GM19099 (cell line): ENCODE results near the gene PRDM10.

Experiments
- POLR2A ChIP-seq: IDR thresholded peaks from 3 replicates; pipeline ENCODE4 v1.6.1; 2011; ENCODE audit warnings: low read depth; ENCODE audit not compliant: insufficient read length; ENCODE audit errors: extremely low read depth

PRDM10 gene

DNA sequence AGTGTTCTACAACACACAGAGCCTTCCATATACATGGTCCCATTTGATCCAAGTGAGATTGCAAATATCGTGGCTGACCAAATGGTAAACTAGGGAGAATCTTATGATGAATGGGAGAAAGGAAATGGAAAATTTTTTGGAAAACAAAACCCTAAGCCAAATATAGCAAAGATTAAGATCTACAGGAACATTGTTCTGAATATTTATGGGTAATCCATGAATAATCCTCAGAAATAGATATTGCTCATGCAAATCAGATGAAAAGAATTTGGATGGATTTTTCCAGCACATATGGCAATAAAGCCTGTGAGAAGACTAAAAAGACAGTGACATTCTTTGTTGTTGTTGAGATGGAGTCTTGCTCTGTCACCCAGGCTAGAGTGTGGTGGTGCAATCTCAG lies 21.7 kb upstream of the PRDM10 start:
- TF ChIP-seq POLR2A, result no peak

DNA sequence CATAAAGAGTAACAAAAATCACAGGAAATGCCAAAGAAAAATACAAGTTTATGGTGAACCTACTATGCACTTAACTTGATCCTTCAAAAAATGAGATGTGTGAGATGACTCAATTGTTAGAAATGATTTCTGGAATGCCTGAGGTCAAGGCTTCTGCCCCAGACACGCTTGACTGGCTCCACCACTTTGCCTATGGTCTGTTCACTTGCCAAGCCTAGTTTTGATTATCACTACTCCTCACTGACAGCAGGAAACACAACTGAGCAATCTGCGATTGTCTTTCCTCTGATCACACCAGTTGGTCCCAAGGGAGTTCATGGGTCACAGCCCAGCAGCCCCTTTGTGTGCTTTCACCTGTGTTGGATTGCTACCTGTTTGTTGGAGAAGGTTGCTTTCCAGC lies 20.6 kb upstream of the PRDM10 start:
- TF ChIP-seq POLR2A, result no peak

DNA sequence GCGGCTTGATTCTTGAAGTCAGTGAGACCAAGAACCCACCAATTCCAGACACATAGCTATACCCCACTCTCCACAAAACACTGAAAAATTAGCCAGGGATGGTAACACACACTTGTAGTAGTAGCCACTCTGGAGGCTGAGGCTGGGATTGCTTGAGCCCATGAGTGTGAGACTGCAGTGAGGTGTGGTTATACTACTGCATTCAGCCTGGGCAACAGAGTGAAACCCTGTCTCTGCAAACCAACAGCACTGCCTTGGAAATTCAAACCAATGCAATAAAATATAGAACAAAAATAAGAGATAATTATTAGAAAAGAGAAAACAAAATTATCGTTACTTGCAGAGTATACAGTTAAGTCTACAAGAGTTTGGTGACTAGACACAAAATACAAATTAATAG lies 20.2 kb upstream of the PRDM10 start:
- no peak for TF ChIP-seq POLR2A

DNA sequence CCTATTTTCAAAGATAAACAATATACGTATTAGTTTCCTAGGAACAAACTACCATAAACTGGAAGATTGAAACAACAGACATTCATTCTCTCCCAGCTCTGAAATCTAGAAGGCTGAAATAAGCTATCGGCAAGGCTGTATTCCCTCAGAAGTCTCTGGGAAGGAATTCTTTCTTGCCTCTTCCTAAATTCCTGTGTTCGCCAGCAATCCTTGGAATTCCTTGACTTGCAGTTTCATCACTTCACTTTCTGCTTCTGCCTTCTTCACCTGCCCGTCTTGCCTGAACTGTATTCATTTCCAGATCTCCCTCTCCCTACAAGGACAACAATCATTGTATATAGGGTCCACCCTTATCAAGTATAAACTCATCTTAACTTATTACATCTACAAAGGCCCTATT lies 17.7 kb upstream of the PRDM10 start:
- TF ChIP-seq POLR2A, result no peak

DNA sequence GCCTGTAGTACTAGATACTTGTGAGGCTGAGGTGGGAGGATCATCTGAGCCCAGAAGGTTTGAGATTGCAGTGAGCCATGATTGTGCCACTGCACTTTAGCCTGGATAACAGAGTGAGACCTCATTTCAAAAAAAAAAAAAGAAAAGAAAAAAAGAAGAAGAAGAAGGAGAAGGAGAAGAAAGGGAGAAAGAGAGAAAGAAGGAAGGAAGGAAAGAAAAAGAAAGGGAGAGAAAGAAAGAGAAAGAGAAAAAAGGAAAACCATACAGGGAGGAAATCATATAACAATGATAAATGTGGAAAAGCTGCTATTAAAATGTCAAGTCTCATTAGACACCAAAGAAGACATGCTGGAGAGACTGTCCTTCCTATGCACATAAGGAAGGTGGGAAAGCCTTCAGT lies 5.7 kb upstream of the PRDM10 start:
- no peak for TF ChIP-seq POLR2A

DNA sequence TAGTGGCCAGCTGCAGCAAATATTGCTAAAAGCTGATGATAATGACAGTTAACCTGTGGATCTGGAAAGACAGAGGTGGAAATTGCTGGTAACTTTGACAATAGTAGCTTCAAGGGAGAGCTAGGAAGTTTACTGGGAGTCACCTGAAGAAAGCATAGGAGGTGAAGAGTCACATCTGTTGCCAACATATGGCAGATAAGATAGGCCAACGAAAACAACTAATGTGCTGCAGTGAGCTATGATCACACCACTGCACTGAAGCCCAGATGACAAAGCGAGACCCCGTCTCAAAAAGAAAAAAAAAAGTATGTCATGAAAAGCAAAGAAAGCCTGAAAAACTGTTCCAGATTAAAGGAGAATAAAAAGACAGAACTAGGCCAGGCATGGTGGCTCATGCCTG lies 4.3 kb upstream of the PRDM10 start:
- no peak for TF ChIP-seq POLR2A

DNA sequence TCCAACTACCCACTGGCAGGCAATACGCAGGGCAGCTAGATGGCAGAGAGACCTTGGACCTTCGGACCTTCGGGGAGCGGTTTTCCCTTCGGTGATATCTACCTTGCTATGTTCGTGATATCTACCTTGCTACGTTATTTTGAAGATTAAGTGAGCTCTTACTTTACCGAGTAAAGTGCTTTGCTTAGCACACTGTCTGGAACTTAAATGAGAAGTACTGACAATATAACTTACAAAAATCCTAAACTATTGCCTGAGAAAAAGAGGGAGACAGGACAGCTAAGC lies 1.0 kb upstream of the PRDM10 start:
- no peak for TF ChIP-seq POLR2A

DNA sequence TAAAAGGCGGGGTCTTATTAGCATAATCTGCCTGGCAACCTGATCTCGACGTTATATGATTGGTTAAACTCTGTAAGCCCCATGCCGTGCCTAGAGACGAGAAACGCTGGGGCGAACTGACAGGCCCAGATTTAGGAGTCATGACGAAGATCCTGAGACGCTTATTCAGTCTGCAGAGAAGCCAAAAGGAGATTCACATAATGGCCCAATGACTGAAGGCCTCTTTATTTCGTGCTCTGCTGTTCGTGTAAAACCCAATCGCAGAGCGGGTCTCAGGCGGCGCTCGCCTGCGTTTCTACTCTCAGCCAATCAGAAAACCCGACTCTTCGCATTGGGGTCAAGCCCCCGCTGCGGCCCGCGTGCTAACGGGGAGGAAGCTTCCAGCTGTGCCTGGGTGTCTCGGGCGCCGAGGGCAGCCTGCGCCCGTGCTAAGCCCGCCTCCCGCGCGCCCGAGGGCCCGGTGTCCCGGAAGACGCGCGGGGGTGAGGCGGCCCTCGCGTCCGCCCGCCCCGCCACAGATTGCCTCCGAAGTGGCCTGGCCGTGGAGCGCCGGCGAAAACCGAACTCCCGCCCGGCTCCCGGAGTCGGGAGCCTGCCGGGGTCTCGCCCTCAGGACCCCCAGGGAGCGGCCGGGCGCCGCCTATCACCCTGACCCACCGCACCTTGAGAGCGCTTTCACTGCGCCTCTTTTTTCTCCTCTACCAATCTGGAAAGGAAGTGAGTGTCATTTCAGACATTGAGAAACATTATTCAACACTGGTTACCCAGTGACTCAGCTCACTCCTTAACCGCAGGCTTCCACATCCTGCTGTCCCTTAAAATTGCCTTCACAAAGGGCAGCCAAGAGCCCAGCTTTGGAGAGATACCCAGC lies 446 bp upstream of the PRDM10 start:
- TF ChIP-seq POLR2A, result peak; percentile 74

DNA sequence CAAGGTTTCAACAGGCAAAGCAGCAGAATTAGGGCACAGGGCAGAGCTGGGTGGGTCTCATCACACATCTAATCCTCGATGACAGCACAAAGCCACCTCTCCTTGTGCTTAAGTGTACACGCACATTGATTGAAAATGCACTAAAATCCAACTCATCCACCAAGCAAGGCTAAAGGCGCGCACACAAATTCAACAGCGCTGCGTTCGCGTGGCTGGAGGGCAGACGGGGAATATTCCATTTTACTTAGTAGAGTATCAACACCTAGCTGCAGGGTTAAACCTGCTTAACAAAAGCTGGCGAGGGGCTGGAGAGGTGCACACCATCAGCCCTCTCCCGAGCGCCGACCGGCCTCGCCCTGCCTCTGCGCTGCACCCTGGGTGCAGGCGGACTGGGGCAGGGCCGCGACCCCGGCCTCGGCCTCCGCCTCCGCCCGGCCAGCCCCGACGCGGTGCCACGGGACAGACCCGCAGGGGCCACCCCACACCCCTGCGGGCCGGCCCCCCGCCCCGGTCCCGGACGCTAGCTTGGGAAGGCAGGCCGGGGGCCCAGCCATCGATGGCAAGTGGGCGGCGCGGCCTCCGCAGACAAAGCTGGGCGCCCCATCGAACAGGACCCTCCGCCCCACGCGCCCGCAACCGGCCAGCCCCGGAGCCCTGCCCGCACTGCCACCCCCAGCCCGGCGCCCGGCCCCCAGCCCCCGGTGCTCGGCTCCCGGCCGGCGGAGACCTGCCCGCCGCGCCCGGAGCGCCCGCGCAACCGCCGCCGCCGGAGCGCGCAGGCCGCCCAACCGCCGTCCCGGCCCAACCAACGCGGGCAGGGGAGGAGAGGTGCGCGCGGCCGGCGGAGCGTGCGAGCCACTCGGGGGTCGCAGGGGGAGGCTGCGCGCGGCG lies 929 bp downstream of the PRDM10 start:
- TF ChIP-seq POLR2A, result no peak

DNA sequence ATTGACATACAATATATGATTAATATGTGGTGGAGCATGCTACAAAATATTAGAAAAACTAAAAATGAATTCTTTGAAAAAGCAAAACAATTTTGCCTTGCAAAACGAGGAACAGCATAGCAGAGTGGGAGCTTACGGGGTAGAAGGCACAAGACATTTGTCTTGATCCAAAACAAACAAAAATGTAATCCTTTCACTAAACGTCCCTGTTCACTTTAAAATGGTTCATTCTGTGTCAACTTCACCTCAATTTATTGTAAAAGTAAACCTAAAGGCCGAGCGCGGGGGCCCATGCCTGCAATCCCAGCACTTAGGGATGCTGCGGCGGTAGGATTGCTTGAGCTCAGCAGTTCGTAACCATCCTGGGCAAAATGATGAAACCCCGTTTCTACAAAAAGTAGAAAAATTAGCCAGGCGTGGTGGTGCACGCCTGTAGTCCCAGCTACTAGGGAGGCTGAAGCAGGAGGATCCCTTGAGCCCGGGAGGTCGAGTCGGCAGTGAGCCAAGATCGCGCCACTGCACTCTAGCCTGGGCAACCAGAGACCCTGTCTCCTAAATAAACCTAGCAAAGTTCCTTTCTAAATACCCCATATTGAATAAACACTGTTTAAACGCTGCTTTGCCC lies 2.0 kb downstream of the PRDM10 start:
- no peak for TF ChIP-seq POLR2A

DNA sequence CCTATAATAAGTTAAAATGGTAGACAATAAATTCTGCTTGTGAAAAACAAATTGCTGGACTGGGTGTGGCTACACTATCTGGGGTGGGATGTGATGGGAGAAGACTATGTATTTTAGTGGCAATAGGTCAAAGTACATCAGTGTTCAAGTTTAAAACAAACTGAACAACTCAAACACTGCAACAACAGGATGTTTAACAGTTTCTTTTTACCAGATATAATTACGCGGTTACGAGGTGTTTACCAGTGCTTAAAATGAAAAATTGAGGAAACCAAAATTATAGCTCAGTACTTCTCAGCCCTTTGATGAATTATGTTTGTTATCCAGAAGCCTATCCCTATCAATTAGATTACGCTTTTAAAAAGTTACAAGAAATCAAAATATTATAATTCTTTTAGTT lies 3.2 kb downstream of the PRDM10 start:
- no peak for TF ChIP-seq POLR2A

DNA sequence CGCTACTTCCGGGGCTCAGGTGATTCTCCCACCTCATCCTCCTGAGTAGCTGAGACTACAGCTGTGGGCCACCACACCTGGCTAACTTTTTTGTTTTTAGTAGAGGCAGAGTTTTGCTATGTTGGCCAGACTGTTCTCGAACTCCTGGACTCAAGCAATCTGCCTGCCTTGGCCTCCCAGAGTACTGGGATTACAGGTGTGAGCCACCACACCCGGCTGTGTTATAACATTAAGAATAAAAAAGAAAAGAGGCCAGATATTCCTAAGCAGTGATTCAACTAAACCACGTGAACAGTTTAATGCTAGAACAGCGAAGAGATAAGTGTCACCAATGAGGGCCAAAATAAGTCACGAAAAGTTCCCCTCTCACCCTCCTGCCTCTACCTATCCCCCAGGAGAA lies 3.7 kb downstream of the PRDM10 start:
- TF ChIP-seq POLR2A, result no peak

DNA sequence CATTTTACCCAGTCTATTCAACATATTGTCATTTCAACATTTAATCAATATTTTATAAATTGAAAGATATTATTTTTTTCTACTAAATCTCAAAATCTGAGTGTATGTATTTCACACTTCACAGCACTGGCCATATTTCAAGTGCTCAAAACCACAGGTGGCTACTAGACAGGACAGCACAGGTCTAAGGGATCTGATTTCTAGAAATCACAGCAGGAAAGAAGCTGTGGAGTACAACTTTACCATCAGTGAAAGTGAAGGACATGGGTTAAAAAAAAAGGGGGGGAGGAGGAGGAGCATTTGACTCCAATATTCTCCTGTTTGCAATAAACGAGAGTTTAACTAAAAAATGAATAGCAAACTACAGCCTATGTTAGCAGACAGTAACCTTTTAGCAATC lies 4.5 kb downstream of the PRDM10 start:
- no peak for TF ChIP-seq POLR2A

DNA sequence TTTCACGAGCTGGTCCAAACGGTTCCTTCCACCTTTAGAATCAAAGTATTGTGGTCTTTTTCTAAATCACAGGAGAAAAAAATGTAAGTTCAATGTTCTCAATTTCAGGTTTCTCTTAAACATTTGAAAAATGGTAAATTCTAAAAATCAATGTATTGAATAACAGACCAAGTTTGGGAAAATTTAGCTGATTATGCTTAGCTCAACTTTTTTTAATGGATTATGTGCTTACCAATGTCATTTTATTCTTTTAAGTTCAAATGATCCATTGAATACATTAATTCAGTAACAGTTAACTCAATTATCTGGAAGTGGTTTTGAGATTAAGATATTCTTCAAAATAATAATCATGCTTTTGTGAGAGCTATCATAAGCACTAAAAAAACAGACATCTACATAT lies 5.1 kb downstream of the PRDM10 start:
- no peak for TF ChIP-seq POLR2A

DNA sequence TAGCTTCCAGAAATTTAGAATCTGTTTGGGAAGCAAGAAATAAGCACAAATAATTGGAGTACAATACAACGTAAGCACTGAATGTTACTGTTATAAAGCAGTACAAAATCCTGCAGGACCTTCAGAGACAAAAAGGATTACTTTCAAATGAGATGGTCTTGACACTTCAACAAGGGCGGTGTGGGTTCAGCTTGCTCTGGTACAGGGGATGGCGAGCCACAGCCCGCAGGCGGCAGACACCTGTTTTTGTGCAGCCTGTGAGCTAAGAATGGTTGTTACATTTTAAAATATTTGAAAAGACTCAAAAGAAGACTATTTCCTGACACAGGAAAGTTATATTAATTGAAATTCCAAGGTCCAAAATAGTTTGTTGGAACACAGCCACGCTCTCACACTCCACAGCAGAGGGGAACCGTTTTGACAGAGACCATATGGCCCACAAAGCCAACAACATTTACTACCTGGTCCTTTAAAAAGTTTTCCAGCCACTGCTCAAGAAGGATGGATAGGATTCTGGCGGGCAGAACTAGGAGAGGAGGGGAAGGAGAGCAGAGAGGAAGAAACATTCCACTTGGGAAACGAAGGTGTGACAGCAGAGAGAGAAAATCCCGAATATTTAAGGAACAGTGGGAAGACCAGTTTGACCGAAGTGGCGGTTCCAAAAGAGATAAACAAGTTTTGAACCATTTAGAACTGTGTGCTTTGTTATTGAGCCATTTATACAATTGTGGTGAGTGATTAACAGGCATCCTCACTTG lies 6.3 kb downstream of the PRDM10 start:
- no peak for TF ChIP-seq POLR2A

DNA sequence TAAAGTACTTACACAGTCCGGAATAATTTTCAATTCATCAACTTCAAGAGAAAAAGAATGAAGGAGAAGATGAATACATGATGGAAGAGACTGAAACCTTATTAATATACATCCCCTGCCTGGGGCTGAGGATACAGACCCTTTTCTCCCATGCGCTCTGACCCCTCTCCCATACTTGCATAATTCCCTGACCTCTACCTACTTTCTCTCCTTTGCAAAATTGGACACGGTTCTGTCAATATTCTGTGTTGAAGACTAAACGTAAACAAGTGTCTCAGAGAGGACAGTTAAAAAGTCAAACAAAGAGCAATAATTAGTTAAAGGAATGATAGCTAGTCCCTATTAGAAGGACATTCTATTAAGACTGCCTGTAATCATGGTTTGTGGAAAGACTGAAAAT lies 7.5 kb downstream of the PRDM10 start:
- no peak for TF ChIP-seq POLR2A
